MM.1S (cell line): Measurements from ENCODE around the gene ZNF554.
A peak's percentile ranks its signal among the peaks of the same experiment; 100 is the strongest.

Source experiments
- DNase-seq: peaks from one replicate; pipeline ENCODE4 v3.0.0-alpha.2; 2015
- H2AFZ ChIP-seq: fragments of 300-600 bp; sonication (generic); 2 replicates; pipeline ENCODE4 v1.6.0; 2016; ENCODE audit warnings: antibody characterized with exemption, low read length
- H3F3A ChIP-seq: fragments of 300-600 bp; sonication (generic); 2 replicates; pipeline ENCODE4 v1.6.1; 2016; ENCODE audit warnings: mild to moderate bottlenecking, antibody characterized with exemption, low read length, moderate library complexity, mixed read lengths; ENCODE audit not compliant: insufficient read depth
- H3K27ac ChIP-seq: fragments of 300-600 bp; sonication (generic); 2 replicates; pipeline ENCODE4 v1.5.1; 2016; ENCODE audit warnings: mild to moderate bottlenecking, low read length
- H3K27me3 ChIP-seq: fragments of 300-600 bp; sonication (generic); replicated peaks from 2 replicates; pipeline ENCODE4 v1.6.0; 2016; ENCODE audit warnings: low read length; ENCODE audit not compliant: insufficient read depth
- H3K36me3 ChIP-seq: fragments of 300-600 bp; sonication (generic); replicated peaks from 2 replicates; pipeline ENCODE4 v1.6.1; 2016; ENCODE audit warnings: mild to moderate bottlenecking, low read length, mixed read lengths; ENCODE audit not compliant: insufficient read depth
- H3K4me1 ChIP-seq: fragments of 300-600 bp; sonication (generic); 2 replicates; pipeline ENCODE4 v1.6.1; 2016; ENCODE audit warnings: low read length, mixed read lengths
- H3K4me2 ChIP-seq: fragments of 300-600 bp; sonication (generic); 2 replicates; pipeline ENCODE4 v1.6.0; 2016; ENCODE audit warnings: low read depth, low read length
- H3K4me3 ChIP-seq: fragments of 300-600 bp; sonication (generic); 2 replicates; pipeline ENCODE4 v1.5.1; 2016; ENCODE audit warnings: low read length, mixed read lengths
- H3K79me2 ChIP-seq: fragments of 300-600 bp; sonication (generic); 2 replicates; pipeline ENCODE4 v1.6.1; 2016; ENCODE audit warnings: mixed run types, low read length, mixed read lengths
- H3K9ac ChIP-seq: fragments of 300-600 bp; sonication (generic); 2 replicates; pipeline ENCODE4 v1.6.1; 2016; ENCODE audit warnings: low read length, mixed read lengths
- H3K9me2 ChIP-seq: fragments of 300-600 bp; sonication (generic); replicated peaks from 2 replicates; pipeline ENCODE4 v1.6.1; 2016; ENCODE audit warnings: mild to moderate bottlenecking, low read length, mixed read lengths; ENCODE audit not compliant: insufficient read depth
- H3K9me3 ChIP-seq: fragments of 300-600 bp; sonication (generic); replicated peaks from 2 replicates; pipeline ENCODE4 v1.6.1; 2016; ENCODE audit warnings: mild to moderate bottlenecking, low read length, mixed read lengths; ENCODE audit not compliant: insufficient read depth
- H4K20me1 ChIP-seq: fragments of 300-600 bp; sonication (generic); 2 replicates; pipeline ENCODE4 v1.6.1; 2016; ENCODE audit warnings: mild to moderate bottlenecking, low read length, moderate library complexity, mixed read lengths; ENCODE audit not compliant: insufficient read depth
- CTCF ChIP-seq: fragments of 300-600 bp; sonication (generic); IDR thresholded peaks from 2 replicates; pipeline ENCODE4 v1.5.1; 2016; ENCODE audit warnings: antibody characterized with exemption, low read length, mixed read lengths
- EZH2 ChIP-seq: fragments of 300-600 bp; sonication (generic); optimal IDR thresholded peaks from 2 replicates; pipeline ENCODE3; 2017; ENCODE audit warnings: low read depth, mild to moderate bottlenecking, antibody characterized with exemption, low read length, mixed read lengths
- EZH2phosphoT487 ChIP-seq: fragments of 300-600 bp; sonication (generic); IDR thresholded peaks from 2 replicates; pipeline ENCODE4 v1.6.1; 2018; ENCODE audit warnings: antibody characterized with exemption, low read length

The ZNF554 gene

GRCh38 chr19:2865334-2866100 lies 45.8 kb downstream of the ZNF554 start:
- H3K27ac ChIP-seq: no peak overlapping the region
- H3K9me3 ChIP-seq: no peaks in the 10 kb centered on the region
- H3K9ac ChIP-seq: no peak overlapping the region
- H3K36me3 ChIP-seq: no peaks in the 10 kb centered on the region
- no peak for TF ChIP-seq CTCF
- no peak for TF ChIP-seq EZH2phosphoT487
- no peak for TF ChIP-seq EZH2
- H3F3A ChIP-seq: no peaks in the 10 kb centered on the region
- H3K4me1 ChIP-seq: no peaks in the 10 kb centered on the region
- no peak overlapping the region for H3K4me3 ChIP-seq
- no peak overlapping the region for H2AFZ ChIP-seq
- no peaks in the 10 kb centered on the region for H3K9me2 ChIP-seq
- no peaks in the 10 kb centered on the region for H3K79me2 ChIP-seq
- H4K20me1 ChIP-seq: no peaks in the 10 kb centered on the region
- H3K4me2 ChIP-seq: no peak overlapping the region
- no peak for DNase-seq
- peaks cover 61% of the 10 kb centered on the region for H3K27me3 ChIP-seq

- no peaks in the 10 kb centered on the region for H3F3A ChIP-seq
- H3K4me3 ChIP-seq: peak overlapping the region; percentile 37
- peaks cover 51% of the 10 kb centered on the region for H3K27me3 ChIP-seq
- H3K9me3 ChIP-seq: no peaks in the 10 kb centered on the region
- H3K27ac ChIP-seq: no peak overlapping the region
- H3K4me1 ChIP-seq: no peaks in the 10 kb centered on the region
- peak overlapping the region; percentile 38; the same call in 1 of the 2 replicates for H3K4me2 ChIP-seq
- H4K20me1 ChIP-seq: no peaks in the 10 kb centered on the region
- H3K9me2 ChIP-seq: no peaks in the 10 kb centered on the region
- DNase-seq: no peak
- no peaks in the 10 kb centered on the region for H3K36me3 ChIP-seq
- H3K9ac ChIP-seq: no peak overlapping the region
- no peak for TF ChIP-seq EZH2
- no peak for TF ChIP-seq EZH2phosphoT487
- TF ChIP-seq CTCF: no peak
- H2AFZ ChIP-seq: peak overlapping the region; percentile 33
- H3K79me2 ChIP-seq: no peaks in the 10 kb centered on the region
Measured at GRCh38 chr19:2866495-2867024, 46.9 kb downstream of the ZNF554 start.

- no peaks in the 10 kb centered on the region for H3K79me2 ChIP-seq
- H3K9me3 ChIP-seq: no peaks in the 10 kb centered on the region
- no peak within 1 kb of the TSS for H3K27ac ChIP-seq
- peak within 1 kb of the TSS; percentile 33 for H2AFZ ChIP-seq
- no peaks in the 10 kb centered on the region for H3F3A ChIP-seq
- TF ChIP-seq EZH2 (no peak), EZH2phosphoT487 (no peak), CTCF (no peak)
- peak; percentile 75 for DNase-seq
- no peak within 1 kb of the TSS for H3K9ac ChIP-seq
- no peaks in the 10 kb centered on the region for H4K20me1 ChIP-seq
- no peaks in the 10 kb centered on the region for H3K4me1 ChIP-seq
- H3K36me3 ChIP-seq: no peaks in the 10 kb centered on the region
- H3K4me2 ChIP-seq: peak within 1 kb of the TSS; percentile 38; the same call in 1 of the 2 replicates
- peaks cover 46% of the 10 kb centered on the region for H3K27me3 ChIP-seq
- H3K4me3 ChIP-seq: peak within 1 kb of the TSS; percentile 37
- no peaks in the 10 kb centered on the region for H3K9me2 ChIP-seq
Measured at GRCh38 chr19:2867025-2867991, 47.6 kb downstream of the ZNF554 start, which contains the start of gene ZNF556. ZNF556 (plus strand) TSS chr19:2867335; CDS start chr19:2867422, 87 bp downstream.
